Measurements from ENCODE around the gene METTL27. TPM values are rescaled to one million over a fixed set of nuclear protein-coding genes. Genes with fewer than 3 reads are reported as not detected.
"Not testable (repeated sequence)": the region's sequence is repeated elsewhere in the genome, so short reads cannot be mapped to it uniquely, and the experiment has no call there.

METTL27 gene
- total RNA-seq, 1 donor from 2014 or later, result 4.0 TPM

GRCh38 chr7:73852500-73852899 is 10.2 kb upstream of the METTL27 start:
- H3K4me1 ChIP-seq, result peaks cover 14% of the 10 kb centered on the region
- no peak for TF ChIP-seq CTCF (IDR thresholded peaks at IDR 0.05)
- H3K27me3 ChIP-seq (ENCODE audit: low read depth), result no peaks in the 10 kb centered on the region
- ATAC-seq (no peak), DNase-seq (no peak)
- no peak overlapping the region for H3K4me3 ChIP-seq
- no peaks in the 10 kb centered on the region for H3K9me3 ChIP-seq
- no peak overlapping the region for H3K27ac ChIP-seq
- intact Hi-C loops (cut with DNase I), result no loop called here
- no peaks in the 10 kb centered on the region for H3K36me3 ChIP-seq

GRCh38 chr7:73851410-73852338 is 9.4 kb upstream of the METTL27 start:
- Histone ChIP-seq H3K27ac (peak overlapping the region; percentile 50), H3K27me3 (ENCODE audit: low read depth) (no peaks in the 10 kb centered on the region), H3K4me3 (no peak overlapping the region), H3K4me1 (peaks cover 14% of the 10 kb centered on the region), H3K9me3 (no peaks in the 10 kb centered on the region), H3K36me3 (no peaks in the 10 kb centered on the region)
- no peak for TF ChIP-seq CTCF (IDR thresholded peaks at IDR 0.05)
- ATAC-seq (peak; percentile 70 to 83), DNase-seq (no peak)
- intact Hi-C loops (cut with DNase I), result no loop called here

GRCh38 chr7:73850781-73851207 is 8.5 kb upstream of the METTL27 start:
- ATAC-seq, result peak; percentile 63 to 72
- H3K4me1 ChIP-seq, result peaks cover 13% of the 10 kb centered on the region
- no peak for TF ChIP-seq CTCF (IDR thresholded peaks at IDR 0.05)
- peak overlapping the region; percentile 50 for H3K27ac ChIP-seq
- no peak overlapping the region for H3K4me3 ChIP-seq
- H3K9me3 ChIP-seq, result no peaks in the 10 kb centered on the region
- intact Hi-C loops (cut with DNase I), result no loop called here
- no peaks in the 10 kb centered on the region for H3K36me3 ChIP-seq
- H3K27me3 ChIP-seq (ENCODE audit: low read depth), result no peaks in the 10 kb centered on the region
- no peak for DNase-seq

GRCh38 chr7:73847941-73848723 is 5.8 kb upstream of the METTL27 start:
- H3K4me1 ChIP-seq, result peaks cover 17% of the 10 kb centered on the region
- H3K27ac ChIP-seq, result no peak overlapping the region
- no peaks in the 10 kb centered on the region for H3K36me3 ChIP-seq
- no peaks in the 10 kb centered on the region for H3K27me3 ChIP-seq (ENCODE audit: low read depth)
- no peak for TF ChIP-seq CTCF (IDR thresholded peaks at IDR 0.05)
- DNase-seq, result no peak
- no peak for ATAC-seq
- intact Hi-C loops (cut with DNase I), result no loop called here
- no peak overlapping the region for H3K4me3 ChIP-seq
- H3K9me3 ChIP-seq, result no peaks in the 10 kb centered on the region

- H3K36me3 ChIP-seq; ATAC-seq; H3K9me3 ChIP-seq; H3K4me3 ChIP-seq; H3K27me3 ChIP-seq (ENCODE audit: low read depth); intact Hi-C loops (cut with DNase I); DNase-seq: not testable (repeated sequence)
- Histone ChIP-seq H3K27ac (peak overlapping the region; percentile 1), H3K4me1 (peaks cover 22% of the 10 kb centered on the region)
Observed at GRCh38 chr7:73845701-73846195, 3.4 kb upstream of the METTL27 start.

Measured in lower lobe of right lung (tissue), 2 donors.